GM18868 (cell line): ENCODE data around the gene MVB12B.

Experiments
- ATAC-seq: cut with Tn5 transposase; IDR thresholded peaks from one replicate; pipeline ENCODE4 v1.9.1; 2021; ENCODE audit warnings: mild to moderate bottlenecking, moderate library complexity; ENCODE audit not compliant: unreplicated experiment

The MVB12B gene

GRCh38 chr9:126500600-126501382, 174.2 kb downstream of the MVB12B start:
- ATAC-seq = no peak

- no peak for ATAC-seq
These were observed 175.0 kb downstream of the MVB12B start for GRCh38 chr9:126501383-126502331.

GRCh38 chr9:126502417-126503332, 176.0 kb downstream of the MVB12B start:
- no peak for ATAC-seq

- ATAC-seq = no peak
These were observed 176.9 kb downstream of the MVB12B start for GRCh38 chr9:126503333-126504085.

GRCh38 chr9:126504086-126504976, 177.7 kb downstream of the MVB12B start:
- no peak for ATAC-seq

GRCh38 chr9:126504977-126505455, 178.4 kb downstream of the MVB12B start:
- no peak for ATAC-seq

- ATAC-seq = no peak
These were observed 179.2 kb downstream of the MVB12B start for GRCh38 chr9:126505697-126506346.

- ATAC-seq = no peak
These were observed 180.0 kb downstream of the MVB12B start for GRCh38 chr9:126506361-126507317.

- ATAC-seq = no peak
These were observed 180.9 kb downstream of the MVB12B start for GRCh38 chr9:126507318-126508109.

GRCh38 chr9:126508171-126508591, 181.6 kb downstream of the MVB12B start:
- ATAC-seq = no peak

GRCh38 chr9:126508928-126509327, 182.3 kb downstream of the MVB12B start:
- ATAC-seq = no peak

- no peak for ATAC-seq
These were observed 183.1 kb downstream of the MVB12B start for GRCh38 chr9:126509718-126510117.

GRCh38 chr9:126510564-126510963, 183.9 kb downstream of the MVB12B start:
- ATAC-seq = no peak

GRCh38 chr9:126511411-126511810, 184.8 kb downstream of the MVB12B start:
- no peak for ATAC-seq

GRCh38 chr9:126513159-126514036, 186.8 kb downstream of the MVB12B start:
- no peak for ATAC-seq
